T-helper 17 cell (primary cell): ENCODE data around the gene SLA2. TPM values are rescaled to one million over a fixed set of nuclear protein-coding genes. Genes with fewer than 3 reads are reported as not detected.
"Not testable (repeated sequence)": the region's sequence is repeated elsewhere in the genome, so short reads cannot be mapped to it uniquely, and the experiment has no call there.

Source experiments
- ATAC-seq: fragments of 150-1000 bp; cut with Tn5 transposase; 2 replicates; pipeline ENCODE4 v1.10.0; 2021; ENCODE audit warnings: mild to moderate bottlenecking, moderate library complexity
- DNase-seq, 3 donors: peaks; one replicate each; pipeline versions ENCODE4 v3.0.0 to v3.0.0-alpha.2; 2020 to 2021
- H3K9me3 ChIP-seq: one replicate; pipeline ENCODE4 v1.7.0; 2013; ENCODE audit warnings: low read length, mild to moderate bottlenecking; ENCODE audit not compliant: control insufficient read depth, poor library complexity, severe bottlenecking
- H3K27ac Mint-ChIP-seq: one replicate; pipeline ENCODE4 v1.8.0; 2022; ENCODE audit warnings: mild to moderate bottlenecking, moderate library complexity, mixed read lengths
- H3K27me3 Mint-ChIP-seq: one replicate; pipeline ENCODE4 v1.8.0; 2022; ENCODE audit warnings: mixed read lengths
- H3K36me3 Mint-ChIP-seq: one replicate; pipeline ENCODE4 v1.8.0; 2022; ENCODE audit warnings: low read depth, mixed read lengths
- H3K4me1 Mint-ChIP-seq: one replicate; pipeline ENCODE4 v1.8.0; 2022; ENCODE audit warnings: mild to moderate bottlenecking, mixed read lengths
- H3K4me3 Mint-ChIP-seq: one replicate; pipeline ENCODE4 v1.8.0; 2022; ENCODE audit warnings: mild to moderate bottlenecking, moderate library complexity, mixed read lengths
- total RNA-seq, 4 donors: library from RNA in 2 of 4; stranded (reverse) in 2 of 4; gene quantifications; one replicate each; pipeline ENCODE4 v1.2.3 and lab custom pipeline; 2022 to 2026

Gene SLA2
- total RNA-seq, 2 donors from 2014 or later, result 31.4 to 46.8 TPM

GRCh38 chr20:36641506-36641843, 4.5 kb downstream of the SLA2 start:
- peaks cover 38% of the 10 kb centered on the region for H3K4me1 Mint-ChIP-seq
- H3K4me3 Mint-ChIP-seq, result peak overlapping the region; percentile 39
- no peaks in the 10 kb centered on the region for H3K27me3 Mint-ChIP-seq
- ATAC-seq (no peak), DNase-seq (no peak)
- no peaks in the 10 kb centered on the region for H3K9me3 ChIP-seq
- H3K36me3 Mint-ChIP-seq, result peaks cover 2% of the 10 kb centered on the region
- peak overlapping the region; percentile 98 for H3K27ac Mint-ChIP-seq

DNA sequence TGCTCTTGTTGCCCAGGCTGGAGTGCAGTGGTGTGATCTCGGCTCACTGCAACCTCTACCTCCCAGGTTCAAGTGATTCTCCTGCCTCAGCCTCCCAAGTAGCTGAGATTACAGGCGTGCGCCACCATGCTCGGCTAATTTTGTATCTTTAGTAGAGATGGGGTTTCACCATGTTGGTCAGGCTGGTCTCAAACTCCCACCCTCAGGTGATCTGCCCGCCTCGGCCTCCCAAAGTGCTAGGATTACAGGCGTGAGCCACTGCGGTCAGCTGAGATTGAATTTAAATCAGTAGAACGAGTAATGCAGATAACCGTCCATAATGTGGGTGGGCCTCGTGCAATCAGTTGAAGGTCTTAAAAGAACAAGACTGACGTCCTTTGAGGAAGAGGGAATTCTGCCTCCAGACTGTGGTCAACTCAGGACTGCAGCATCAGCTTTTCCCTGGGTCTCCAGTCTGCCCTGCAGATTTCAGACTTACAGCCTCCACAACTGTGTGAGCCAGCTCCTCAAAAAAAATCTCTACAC, 7.1 kb downstream of the SLA2 start:
- not testable (repeated sequence) for H3K36me3 Mint-ChIP-seq, H3K4me3 Mint-ChIP-seq, H3K9me3 ChIP-seq, ATAC-seq, H3K27me3 Mint-ChIP-seq, DNase-seq
- Mint-ChIP-seq H3K4me1 (peaks cover 25% of the 10 kb centered on the region), H3K27ac (peak overlapping the region; percentile 53)

- H3K27ac Mint-ChIP-seq, result peak overlapping the region; percentile 83
- H3K4me3 Mint-ChIP-seq, result no peak overlapping the region
- no peaks in the 10 kb centered on the region for H3K27me3 Mint-ChIP-seq
- ATAC-seq (no peak), DNase-seq (no peak)
- H3K9me3 ChIP-seq, result no peaks in the 10 kb centered on the region
- peaks cover 29% of the 10 kb centered on the region for H3K4me1 Mint-ChIP-seq
- peaks cover 9% of the 10 kb centered on the region for H3K36me3 Mint-ChIP-seq
These were observed 11.7 kb downstream of the SLA2 start for GRCh38 chr20:36634342-36634741.

DNA sequence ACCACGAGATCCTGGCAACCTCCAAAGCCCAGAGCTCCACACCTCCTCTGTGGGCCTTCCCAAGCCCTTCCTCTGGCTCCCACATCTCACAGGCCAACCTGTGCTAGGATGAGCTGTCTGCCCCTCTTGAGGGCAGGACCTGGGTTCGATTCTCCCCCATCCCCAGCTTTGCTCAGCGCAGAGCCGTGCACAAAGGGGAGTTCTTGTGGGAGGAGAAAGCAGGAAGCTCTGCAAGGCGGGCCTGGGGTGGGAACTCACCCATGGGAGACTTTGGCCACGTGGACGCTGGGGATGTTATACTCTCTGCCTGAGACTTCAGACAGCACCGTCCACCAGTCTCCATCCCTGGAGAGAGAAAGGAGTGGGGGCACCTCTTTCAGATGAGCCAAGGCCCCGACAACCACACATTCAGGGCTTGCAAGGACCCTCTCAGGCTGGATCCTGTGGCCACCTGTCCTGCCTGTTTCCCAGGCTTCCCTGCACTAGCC, 12.7 kb downstream of the SLA2 start:
- Mint-ChIP-seq H3K27ac (no peak overlapping the region), H3K4me3 (no peak overlapping the region), H3K27me3 (no peaks in the 10 kb centered on the region), H3K36me3 (peaks cover 9% of the 10 kb centered on the region), H3K4me1 (peaks cover 33% of the 10 kb centered on the region)
- DNase-seq (no peak), ATAC-seq (no peak)
- H3K9me3 ChIP-seq, result no peaks in the 10 kb centered on the region

GRCh38 chr20:36632487-36633284, 13.3 kb downstream of the SLA2 start:
- Mint-ChIP-seq H3K4me1 (peaks cover 33% of the 10 kb centered on the region), H3K27ac (peak overlapping the region; percentile 84), H3K27me3 (no peaks in the 10 kb centered on the region), H3K36me3 (peaks cover 9% of the 10 kb centered on the region), H3K4me3 (no peak overlapping the region)
- no peak for DNase-seq
- ATAC-seq, result no peak
- H3K9me3 ChIP-seq, result no peaks in the 10 kb centered on the region

DNA sequence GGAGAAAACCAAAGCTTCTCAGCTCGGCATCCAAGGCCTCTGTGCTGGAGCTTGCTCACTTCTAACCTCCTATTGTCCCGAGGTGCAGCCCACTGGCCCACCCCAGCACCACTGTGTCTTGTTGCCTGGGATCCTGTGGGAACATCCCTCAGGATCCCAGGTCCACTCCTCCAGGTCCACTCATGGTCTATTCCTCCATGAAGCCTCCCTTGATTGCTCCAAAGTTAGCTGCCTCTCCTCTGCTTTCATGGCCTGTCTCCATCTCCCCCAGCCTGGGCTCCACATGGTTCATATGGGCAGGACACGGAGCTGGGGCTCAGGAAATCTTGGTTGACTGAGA, 13.9 kb downstream of the SLA2 start:
- no peak for DNase-seq
- peaks cover 9% of the 10 kb centered on the region for H3K36me3 Mint-ChIP-seq
- H3K27me3 Mint-ChIP-seq, result no peaks in the 10 kb centered on the region
- H3K9me3 ChIP-seq, result no peaks in the 10 kb centered on the region
- H3K27ac Mint-ChIP-seq, result peak overlapping the region; percentile 84
- peaks cover 33% of the 10 kb centered on the region for H3K4me1 Mint-ChIP-seq
- no peak for ATAC-seq
- H3K4me3 Mint-ChIP-seq, result no peak overlapping the region

- Mint-ChIP-seq H3K36me3 (peaks cover 10% of the 10 kb centered on the region), H3K4me3 (no peak overlapping the region), H3K27me3 (no peaks in the 10 kb centered on the region), H3K27ac (no peak overlapping the region), H3K4me1 (peaks cover 34% of the 10 kb centered on the region)
- ATAC-seq (no peak), DNase-seq (no peak)
- no peaks in the 10 kb centered on the region for H3K9me3 ChIP-seq
These were observed 14.3 kb downstream of the SLA2 start for GRCh38 chr20:36631646-36632045.

DNA sequence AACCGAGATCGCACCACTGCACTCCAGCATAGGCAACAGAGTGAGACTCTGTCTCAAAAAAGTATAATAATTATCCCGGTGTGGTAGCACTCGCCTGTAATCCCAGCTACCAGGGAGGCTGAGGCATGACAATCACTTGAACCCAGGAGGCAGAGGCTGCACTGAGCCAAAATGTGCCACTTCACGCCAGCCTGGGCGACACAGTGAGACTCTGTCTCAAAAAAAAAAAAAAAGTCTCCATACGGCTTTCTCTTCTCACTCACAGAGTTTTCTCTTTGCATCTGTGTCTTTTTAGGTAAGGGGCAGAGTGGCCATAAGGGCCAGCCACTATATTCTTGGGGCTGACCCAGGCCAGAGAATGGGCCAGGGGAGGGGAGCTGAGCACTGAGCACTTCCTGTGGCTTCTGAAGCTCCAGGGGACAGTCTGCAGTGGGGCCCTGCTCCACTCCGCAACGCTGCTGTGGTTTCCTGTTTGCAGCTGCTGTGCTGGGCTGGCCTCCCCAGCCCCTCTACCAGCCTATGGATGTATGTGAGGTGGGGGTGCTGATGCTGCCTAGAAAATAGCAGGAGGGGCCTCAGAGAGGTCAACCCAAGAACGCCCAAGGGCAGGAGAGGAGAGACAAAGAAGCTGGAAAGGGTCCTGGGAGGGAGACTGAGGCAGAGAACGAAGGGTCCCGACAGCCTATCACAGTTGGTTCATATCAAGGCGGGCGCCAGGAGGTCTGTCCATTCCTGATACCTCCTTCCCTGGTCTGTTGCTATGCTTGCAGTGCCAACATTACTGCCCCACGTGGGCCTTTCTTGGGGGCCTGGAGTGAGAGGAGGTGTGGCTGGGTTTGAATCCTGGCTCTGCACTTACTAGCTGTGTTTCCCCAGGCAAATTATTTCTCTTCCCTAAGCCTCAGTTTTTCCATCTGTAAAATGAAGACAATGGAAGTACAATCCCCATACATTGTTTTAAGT, 16.0 kb downstream of the SLA2 start:
- H3K27me3 Mint-ChIP-seq, result no peaks in the 10 kb centered on the region
- peak overlapping the region; percentile 83 for H3K27ac Mint-ChIP-seq
- no peaks in the 10 kb centered on the region for H3K9me3 ChIP-seq
- peaks cover 10% of the 10 kb centered on the region for H3K36me3 Mint-ChIP-seq
- H3K4me3 Mint-ChIP-seq, result peak overlapping the region; percentile 84
- ATAC-seq, result peak; percentile 95
- H3K4me1 Mint-ChIP-seq, result peaks cover 31% of the 10 kb centered on the region
- no peak for DNase-seq

DNA sequence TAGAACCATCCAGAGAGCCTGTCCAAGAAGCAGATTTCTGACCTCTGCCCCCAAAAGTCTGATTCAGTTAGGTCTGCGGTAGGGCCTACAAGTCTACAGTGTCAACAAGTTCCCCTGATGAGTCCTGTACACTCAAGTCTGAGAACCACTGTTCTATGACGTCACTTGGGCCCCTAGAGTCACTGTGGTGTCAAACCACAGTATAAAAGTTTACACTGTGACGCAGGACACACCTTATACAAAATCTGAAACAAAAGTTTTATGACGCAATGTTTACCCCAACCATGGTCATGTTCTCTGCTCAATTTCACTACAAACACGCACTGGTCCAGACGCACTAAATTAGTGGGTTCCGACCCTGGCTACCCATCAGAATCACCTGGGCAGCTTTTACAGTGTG, 17.9 kb downstream of the SLA2 start:
- DNase-seq, result no peak
- Mint-ChIP-seq H3K36me3 (peaks cover 14% of the 10 kb centered on the region), H3K4me1 (peaks cover 34% of the 10 kb centered on the region), H3K27me3 (no peaks in the 10 kb centered on the region), H3K4me3 (no peak overlapping the region), H3K27ac (peak overlapping the region; percentile 24)
- no peaks in the 10 kb centered on the region for H3K9me3 ChIP-seq
- ATAC-seq, result no peak

- Mint-ChIP-seq H3K36me3 (peaks cover 12% of the 10 kb centered on the region), H3K27ac (peak overlapping the region; percentile 75), H3K27me3 (no peaks in the 10 kb centered on the region), H3K4me1 (peaks cover 27% of the 10 kb centered on the region), H3K4me3 (no peak overlapping the region)
- ATAC-seq, result no peak
- no peak for DNase-seq
- no peaks in the 10 kb centered on the region for H3K9me3 ChIP-seq
These were observed 21.1 kb downstream of the SLA2 start for GRCh38 chr20:36624944-36625324.

- Mint-ChIP-seq H3K27me3 (no peaks in the 10 kb centered on the region), H3K4me1 (peaks cover 22% of the 10 kb centered on the region), H3K27ac (peak overlapping the region; percentile 75), H3K4me3 (peak overlapping the region; percentile 71), H3K36me3 (peaks cover 12% of the 10 kb centered on the region)
- ATAC-seq (no peak), DNase-seq (no peak)
- no peaks in the 10 kb centered on the region for H3K9me3 ChIP-seq
These were observed 21.7 kb downstream of the SLA2 start for GRCh38 chr20:36624068-36624943.

- peak overlapping the region; percentile 75 for H3K27ac Mint-ChIP-seq
- no peak for DNase-seq
- H3K36me3 Mint-ChIP-seq, result peaks cover 12% of the 10 kb centered on the region
- no peak for ATAC-seq
- no peak overlapping the region for H3K4me3 Mint-ChIP-seq
- no peaks in the 10 kb centered on the region for H3K9me3 ChIP-seq
- no peaks in the 10 kb centered on the region for H3K27me3 Mint-ChIP-seq
- peaks cover 19% of the 10 kb centered on the region for H3K4me1 Mint-ChIP-seq
These were observed 22.6 kb downstream of the SLA2 start for GRCh38 chr20:36623444-36623843.
